ENCODE data around the gene SLC9B2. TPM values are rescaled to one million over a fixed set of nuclear protein-coding genes. Genes with fewer than 3 reads are reported as not detected.

The SLC9B2 gene
- total RNA-seq, 1 donor from 2014 or later: 12.1 TPM

DNA sequence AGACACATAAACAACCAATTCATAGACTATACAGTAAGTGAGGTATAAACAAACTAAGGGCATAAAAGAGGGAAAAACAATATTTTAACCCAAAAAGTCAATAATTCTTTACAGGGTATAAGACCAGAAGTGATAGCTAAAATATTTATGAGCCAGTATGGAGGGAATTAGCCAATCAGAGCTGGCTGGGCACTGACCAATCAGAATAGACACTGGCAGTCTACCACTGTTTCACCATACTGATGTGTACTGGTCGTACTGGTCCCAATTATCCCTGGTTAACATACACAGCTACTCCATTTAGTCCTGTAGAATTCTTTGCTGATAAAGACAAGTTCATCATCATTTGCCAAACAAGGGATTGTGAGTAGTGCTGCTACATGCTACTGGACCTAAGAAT, 47.3 kb downstream of the SLC9B2 start:
- Mint-ChIP-seq H3K4me1 (peaks cover 4% of the 10 kb centered on the region), H3K27me3 (ENCODE audit: low read depth) (no peaks in the 10 kb centered on the region), H3K27ac (no peak overlapping the region), H3K4me3 (no peak overlapping the region), H3K9me3 (peaks cover 9% of the 10 kb centered on the region), H3K36me3 (no peaks in the 10 kb centered on the region)
- DNase-seq (ENCODE audit: low spot score in 2 of 2, unreplicated experiment in 2 of 2): no peak
- TF ChIP-seq, protein P1, sequence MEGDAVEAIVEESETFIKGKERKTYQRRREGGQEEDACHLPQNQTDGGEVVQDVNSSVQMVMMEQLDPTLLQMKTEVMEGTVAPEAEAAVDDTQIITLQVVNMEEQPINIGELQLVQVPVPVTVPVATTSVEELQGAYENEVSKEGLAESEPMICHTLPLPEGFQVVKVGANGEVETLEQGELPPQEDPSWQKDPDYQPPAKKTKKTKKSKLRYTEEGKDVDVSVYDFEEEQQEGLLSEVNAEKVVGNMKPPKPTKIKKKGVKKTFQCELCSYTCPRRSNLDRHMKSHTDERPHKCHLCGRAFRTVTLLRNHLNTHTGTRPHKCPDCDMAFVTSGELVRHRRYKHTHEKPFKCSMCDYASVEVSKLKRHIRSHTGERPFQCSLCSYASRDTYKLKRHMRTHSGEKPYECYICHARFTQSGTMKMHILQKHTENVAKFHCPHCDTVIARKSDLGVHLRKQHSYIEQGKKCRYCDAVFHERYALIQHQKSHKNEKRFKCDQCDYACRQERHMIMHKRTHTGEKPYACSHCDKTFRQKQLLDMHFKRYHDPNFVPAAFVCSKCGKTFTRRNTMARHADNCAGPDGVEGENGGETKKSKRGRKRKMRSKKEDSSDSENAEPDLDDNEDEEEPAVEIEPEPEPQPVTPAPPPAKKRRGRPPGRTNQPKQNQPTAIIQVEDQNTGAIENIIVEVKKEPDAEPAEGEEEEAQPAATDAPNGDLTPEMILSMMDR (IDR thresholded peaks at IDR 0.05; ENCODE audit: unreplicated experiment): no peak

DNA sequence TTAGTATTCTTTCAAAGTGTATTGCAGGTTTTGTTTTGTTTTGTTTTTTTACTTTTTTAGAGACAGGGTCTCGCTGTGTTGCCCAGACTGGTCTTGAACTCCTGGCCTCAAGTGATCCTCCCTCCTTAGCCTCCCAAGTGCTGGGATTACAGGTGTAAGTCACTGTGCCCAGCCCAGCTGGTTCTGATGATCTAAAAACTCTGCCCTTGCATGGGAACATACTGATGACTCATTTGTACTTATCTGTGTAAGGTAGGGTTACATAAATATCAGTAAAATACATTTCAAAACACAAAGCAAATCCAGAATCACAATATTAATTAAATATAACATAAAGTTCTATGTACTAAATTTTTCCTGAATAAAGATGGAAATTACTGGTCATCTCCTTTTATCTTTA, 49.7 kb downstream of the SLC9B2 start:
- DNase-seq (ENCODE audit: low spot score in 2 of 2, unreplicated experiment in 2 of 2): no peak
- no peak overlapping the region for H3K4me3 Mint-ChIP-seq
- H3K9me3 Mint-ChIP-seq: no peaks in the 10 kb centered on the region
- H3K4me1 Mint-ChIP-seq: peaks cover 4% of the 10 kb centered on the region
- TF ChIP-seq, protein P1 (IDR thresholded peaks at IDR 0.05; ENCODE audit: unreplicated experiment): no peak
- H3K27me3 Mint-ChIP-seq (ENCODE audit: low read depth): no peaks in the 10 kb centered on the region
- H3K27ac Mint-ChIP-seq: no peak overlapping the region
- no peaks in the 10 kb centered on the region for H3K36me3 Mint-ChIP-seq

DNA sequence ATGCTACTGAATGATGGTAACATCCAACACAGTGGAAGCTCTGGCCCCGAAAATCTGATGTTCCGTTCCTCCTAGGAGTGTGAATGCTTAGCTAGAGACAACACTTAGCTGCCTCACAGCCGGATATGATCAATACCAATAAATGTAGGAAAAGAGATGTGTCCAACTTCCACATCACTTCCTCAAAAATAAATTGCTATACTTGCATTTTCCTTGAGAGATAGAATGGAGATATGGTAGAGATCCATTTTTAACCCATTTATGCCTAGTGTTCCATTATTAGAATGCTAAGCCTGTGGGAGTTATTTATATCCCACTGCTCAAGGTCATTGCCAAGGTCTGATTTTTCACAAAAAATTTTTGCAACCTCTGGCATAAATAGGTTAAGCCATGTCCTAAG, 51.6 kb downstream of the SLC9B2 start:
- Mint-ChIP-seq H3K9me3 (no peaks in the 10 kb centered on the region), H3K4me3 (no peak overlapping the region), H3K4me1 (peaks cover 4% of the 10 kb centered on the region), H3K27me3 (ENCODE audit: low read depth) (no peaks in the 10 kb centered on the region), H3K27ac (no peak overlapping the region), H3K36me3 (no peaks in the 10 kb centered on the region)
- DNase-seq (ENCODE audit: low spot score in 2 of 2, unreplicated experiment in 2 of 2): no peak
- TF ChIP-seq, protein P1 (IDR thresholded peaks at IDR 0.05; ENCODE audit: unreplicated experiment): no peak

DNA sequence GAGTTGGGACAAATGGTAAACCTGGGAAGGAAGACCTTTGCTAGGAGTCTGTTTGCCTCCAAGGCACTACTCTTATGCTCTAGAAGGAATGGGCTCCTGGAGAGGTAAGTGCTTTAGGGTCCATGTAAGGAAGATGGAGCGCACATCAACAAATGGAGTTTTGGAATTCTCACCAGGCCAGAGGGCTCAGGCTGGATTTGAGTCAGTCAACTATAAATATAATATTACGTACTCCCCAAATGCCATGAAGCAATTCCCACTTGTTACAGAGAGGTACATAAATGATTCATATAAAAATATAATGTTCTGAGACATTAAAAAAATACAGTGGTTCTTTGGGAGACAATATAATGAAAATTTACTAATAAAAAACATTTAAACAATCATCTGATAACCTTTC, 55.4 kb downstream of the SLC9B2 start:
- Mint-ChIP-seq H3K36me3 (no peaks in the 10 kb centered on the region), H3K9me3 (no peaks in the 10 kb centered on the region), H3K4me3 (no peak overlapping the region), H3K27me3 (ENCODE audit: low read depth) (no peaks in the 10 kb centered on the region), H3K4me1 (peaks cover 11% of the 10 kb centered on the region), H3K27ac (no peak overlapping the region)
- TF ChIP-seq, protein P1 (IDR thresholded peaks at IDR 0.05; ENCODE audit: unreplicated experiment): no peak
- DNase-seq (ENCODE audit: low spot score in 2 of 2, unreplicated experiment in 2 of 2): no peak

DNA sequence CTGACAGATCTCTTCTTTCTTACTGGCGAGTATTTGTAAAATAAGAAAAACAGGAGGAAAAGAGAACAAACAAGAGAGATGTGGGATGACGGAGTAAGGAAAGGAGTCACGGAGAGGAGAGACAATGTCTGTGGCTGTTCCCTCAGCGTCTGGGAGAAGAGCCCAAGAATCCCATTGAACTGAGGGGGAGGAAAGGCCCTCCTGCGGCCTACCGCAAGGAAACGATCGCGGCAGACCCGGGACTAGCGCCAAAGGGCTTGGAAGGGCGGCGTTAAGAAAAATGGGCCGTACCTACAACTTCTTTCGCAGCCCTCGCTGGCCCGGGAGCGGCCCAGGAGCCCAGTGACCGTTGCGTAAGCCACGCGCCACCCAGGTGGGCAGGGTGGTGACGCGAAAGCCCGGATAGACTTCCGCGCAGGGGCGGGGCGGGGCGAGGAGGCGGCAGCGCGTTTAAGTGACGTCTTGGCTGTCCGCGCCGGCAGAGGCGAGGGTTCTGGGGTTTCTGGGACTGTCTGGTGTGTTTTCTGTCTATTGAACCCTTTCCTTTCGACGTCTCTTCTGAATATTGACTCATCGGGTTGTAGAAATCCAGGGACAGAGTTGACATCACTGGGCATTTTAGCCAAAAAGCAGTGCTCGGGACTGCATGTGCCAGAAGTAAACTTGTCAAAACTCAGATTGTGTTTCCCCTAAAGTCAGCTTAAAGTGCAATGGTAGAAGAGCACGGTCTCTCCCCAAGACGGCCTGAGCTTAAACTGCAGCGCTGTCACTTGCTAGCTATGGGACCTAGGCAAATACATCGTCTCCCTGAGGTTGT, 57.0 kb downstream of the SLC9B2 start, which contains the start of gene SLC9B1:
SLC9B1 (minus strand) TSS at position 398 of the 817 bp plus-strand sequence. CDS start 27,994 bp downstream, outside the sequence.
- H3K27ac Mint-ChIP-seq: peak within 1 kb of the TSS; percentile 97
- H3K4me3 Mint-ChIP-seq: peak within 1 kb of the TSS; percentile 78
- H3K9me3 Mint-ChIP-seq: no peaks in the 10 kb centered on the region
- H3K36me3 Mint-ChIP-seq: no peaks in the 10 kb centered on the region
- peaks cover 11% of the 10 kb centered on the region for H3K4me1 Mint-ChIP-seq
- DNase-seq (ENCODE audit: low spot score in 2 of 2, unreplicated experiment in 2 of 2): peak; percentile 86 to 94
- H3K27me3 Mint-ChIP-seq (ENCODE audit: low read depth): no peaks in the 10 kb centered on the region
- TF ChIP-seq, protein P1 (IDR thresholded peaks at IDR 0.05; ENCODE audit: unreplicated experiment): no peak

All from mesothelial cell of epicardium (in vitro differentiated cells).